Colon (tissue), 2 donors: Measurements from ENCODE around the gene CNTFR.

Source experiments
- FAIRE-seq: peaks from 2 replicates; lab custom pipeline; 2012; peaks lifted over from hg19 to GRCh38; lab: Jason Lieb, UNC
- donor health status: control.
- donor health status: control.

The CNTFR gene

DNA sequence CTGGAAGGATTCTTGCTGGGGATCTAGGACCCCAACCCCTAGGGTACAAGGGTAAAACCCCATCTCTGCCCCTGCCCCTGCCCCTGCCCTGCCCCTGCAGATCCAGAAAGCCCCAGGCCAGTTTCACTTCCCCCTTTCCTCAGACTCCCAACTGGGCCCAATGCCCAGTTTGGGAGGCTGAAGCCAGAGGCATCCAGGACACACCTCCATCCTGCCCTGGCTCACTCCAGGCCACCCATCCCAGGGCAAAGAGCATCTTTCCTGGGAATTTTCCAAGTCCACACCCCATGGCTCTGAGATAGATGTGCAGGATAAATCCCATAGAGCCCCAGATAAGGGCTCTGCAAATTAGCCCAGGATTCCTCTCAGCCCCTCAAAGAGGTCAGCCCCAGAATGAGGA lies 17.4 kb downstream of the CNTFR start:
- FAIRE-seq, result no peak

- FAIRE-seq, result no peak
Measured at GRCh38 chr9:34571481-34571810, 18.1 kb downstream of the CNTFR start.

GRCh38 chr9:34570809-34571480 lies 18.6 kb downstream of the CNTFR start:
- no peak for FAIRE-seq

- no peak for FAIRE-seq
Measured at GRCh38 chr9:34570376-34570775, 19.1 kb downstream of the CNTFR start.

DNA sequence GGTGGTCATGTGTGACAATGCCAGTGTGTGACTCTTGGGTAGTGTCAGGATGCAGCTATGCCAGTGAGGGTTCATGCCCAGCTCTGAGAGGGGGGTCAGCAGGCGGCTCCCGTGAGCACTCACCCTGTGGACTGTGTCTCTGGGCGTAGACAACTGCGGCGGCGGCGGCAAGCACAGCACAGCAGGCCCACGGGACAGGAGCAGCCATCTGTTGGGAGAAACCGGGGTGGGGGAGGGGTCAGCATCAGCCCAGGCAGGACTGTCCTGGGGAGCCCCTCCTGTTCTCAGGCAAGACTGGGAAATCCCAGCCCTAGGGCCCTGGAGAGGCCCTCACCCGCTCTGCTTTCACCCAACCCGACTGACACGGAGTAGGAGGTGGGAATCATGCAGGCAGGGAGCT lies 20.8 kb downstream of the CNTFR start:
- FAIRE-seq, result no peak

- no peak for FAIRE-seq
Measured at GRCh38 chr9:34568133-34568532, 21.4 kb downstream of the CNTFR start.

GRCh38 chr9:34566972-34567371 lies 22.6 kb downstream of the CNTFR start:
- FAIRE-seq, result no peak

DNA sequence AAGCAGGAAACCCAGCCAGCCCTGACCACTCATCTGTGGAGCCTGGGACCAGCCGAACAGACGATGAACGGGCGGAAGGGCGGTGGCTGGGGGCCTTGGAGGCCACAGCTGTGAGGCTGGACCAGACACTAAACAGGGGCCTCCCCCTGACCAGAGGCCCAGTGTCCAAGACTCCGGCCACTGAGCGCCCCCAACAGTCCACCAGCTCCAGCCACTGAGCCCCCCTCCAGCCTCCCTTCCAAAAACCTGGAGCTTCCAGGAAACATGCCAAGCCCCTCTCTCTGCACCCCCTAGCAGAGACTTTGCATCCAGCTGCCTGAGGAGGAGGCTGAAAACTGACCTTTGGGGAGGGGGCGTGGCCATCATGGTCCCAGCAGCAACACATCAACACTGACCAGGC lies 23.2 kb downstream of the CNTFR start:
- FAIRE-seq, result no peak

GRCh38 chr9:34565856-34566255 lies 23.7 kb downstream of the CNTFR start:
- no peak for FAIRE-seq

GRCh38 chr9:34564617-34565016 lies 24.9 kb downstream of the CNTFR start:
- no peak for FAIRE-seq

DNA sequence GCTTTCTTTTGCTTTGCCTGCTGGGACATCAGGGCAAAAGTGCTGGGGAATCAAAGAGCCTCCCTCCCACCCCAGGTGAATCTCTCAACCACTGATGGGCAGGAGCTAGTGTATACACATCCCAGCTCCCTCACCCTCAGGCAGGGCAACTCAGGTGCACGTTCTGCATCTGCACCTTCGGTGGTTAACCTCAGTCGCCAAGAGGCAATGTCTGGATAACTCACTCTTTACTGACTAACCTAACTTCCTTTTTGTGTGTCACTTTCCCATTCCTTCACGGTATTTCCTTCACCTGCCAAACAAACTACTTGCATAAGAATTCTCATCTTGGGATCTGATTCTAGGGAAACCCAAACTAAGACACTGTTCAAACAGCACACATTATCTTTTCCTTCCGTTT lies 26.3 kb downstream of the CNTFR start:
- FAIRE-seq, result no peak

- no peak for FAIRE-seq
Measured at GRCh38 chr9:34562135-34562745, 27.3 kb downstream of the CNTFR start.

DNA sequence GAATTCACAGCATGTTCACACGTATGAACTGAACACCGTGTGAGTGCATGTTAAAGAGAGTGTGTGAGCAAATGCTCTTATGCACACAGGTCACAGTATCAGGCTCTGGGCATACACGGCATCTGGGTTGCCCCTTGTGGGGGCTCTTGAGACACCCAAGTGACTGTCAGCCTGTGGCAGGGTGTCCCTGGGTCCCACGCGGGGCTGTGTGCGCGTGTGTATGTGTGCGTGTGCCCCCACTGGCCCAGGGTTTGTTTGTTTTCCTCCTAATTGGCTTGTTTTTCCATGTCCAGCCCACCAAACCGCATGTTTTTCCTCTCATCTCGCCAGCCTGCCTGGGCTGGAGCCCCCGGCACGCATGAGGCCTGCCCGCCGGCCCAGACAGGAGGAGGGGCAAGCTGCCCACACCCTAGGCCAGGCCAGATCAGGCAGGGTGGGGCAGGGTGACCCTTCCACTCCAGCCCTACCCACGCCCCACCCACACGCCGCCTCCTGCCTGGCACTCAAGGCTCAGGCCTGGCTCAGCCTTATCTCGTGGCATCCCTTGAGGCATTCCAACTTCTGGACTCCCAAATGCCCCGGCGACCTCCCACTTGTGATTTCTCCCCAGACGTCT lies 28.8 kb downstream of the CNTFR start:
- FAIRE-seq, result no peak

- FAIRE-seq, result no peak
Measured at GRCh38 chr9:34559624-34560455, 29.7 kb downstream of the CNTFR start.

DNA sequence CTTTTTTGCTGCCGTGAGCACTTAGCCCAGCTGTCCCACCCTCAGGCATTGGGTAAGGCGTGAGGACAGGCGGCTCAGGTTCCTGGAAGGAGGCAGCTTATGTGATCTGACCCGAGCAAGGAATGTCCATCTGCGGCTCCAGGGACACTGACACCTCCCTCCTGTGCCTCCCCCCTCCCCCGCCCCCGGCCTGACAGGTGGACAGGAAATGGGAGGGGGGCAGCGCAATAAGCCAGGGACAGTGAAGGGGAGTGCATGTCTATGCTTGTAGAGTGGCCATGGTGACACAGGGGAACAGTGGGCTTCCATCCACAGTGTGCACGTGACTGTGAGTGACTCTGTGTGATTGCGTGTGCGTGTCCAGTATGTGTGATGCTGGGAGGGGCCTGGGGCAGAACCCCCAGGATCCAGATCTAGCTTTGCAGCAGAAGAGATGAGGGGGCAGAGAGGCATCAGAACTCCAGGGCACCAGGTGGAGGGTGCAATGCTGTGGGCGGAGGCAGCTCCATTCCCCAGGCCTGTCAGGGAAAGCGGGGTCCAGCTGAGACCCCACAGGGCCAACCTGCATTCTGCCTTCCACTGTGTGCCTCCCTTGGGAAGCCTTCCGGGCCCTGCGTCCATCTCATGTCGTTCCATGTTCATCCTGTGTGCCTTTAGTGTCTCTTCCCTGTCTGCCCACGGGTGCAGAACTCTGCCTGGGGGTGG lies 30.5 kb downstream of the CNTFR start:
- FAIRE-seq, result no peak

- FAIRE-seq, result no peak
Measured at GRCh38 chr9:34558364-34558763, 31.2 kb downstream of the CNTFR start.

GRCh38 chr9:34557426-34558321 lies 31.9 kb downstream of the CNTFR start:
- no peak for FAIRE-seq

- FAIRE-seq, result no peak
Measured at GRCh38 chr9:34556949-34557348, 32.6 kb downstream of the CNTFR start.

- FAIRE-seq, result no peak
Measured at GRCh38 chr9:34555936-34556525, 33.5 kb downstream of the CNTFR start.

DNA sequence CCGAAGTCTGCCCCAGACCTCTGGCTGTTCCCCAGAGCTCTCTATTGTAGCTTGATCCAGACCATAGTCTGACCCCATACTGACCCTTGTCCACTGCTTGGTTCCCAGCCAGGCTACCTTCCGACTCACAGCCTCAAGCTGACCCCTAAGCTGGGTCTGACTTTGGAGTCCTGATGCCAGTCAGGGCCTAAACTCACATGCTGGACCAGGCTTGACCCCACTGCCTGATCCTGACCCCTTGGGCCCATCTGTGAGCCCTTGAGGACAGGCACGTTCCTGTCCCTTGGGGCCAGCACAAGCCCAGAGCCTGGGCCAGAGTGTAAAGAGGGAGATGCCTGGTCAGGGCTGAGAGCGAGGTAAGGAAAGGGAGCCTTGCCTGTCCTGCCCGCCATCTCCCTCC lies 34.0 kb downstream of the CNTFR start:
- no peak for FAIRE-seq

DNA sequence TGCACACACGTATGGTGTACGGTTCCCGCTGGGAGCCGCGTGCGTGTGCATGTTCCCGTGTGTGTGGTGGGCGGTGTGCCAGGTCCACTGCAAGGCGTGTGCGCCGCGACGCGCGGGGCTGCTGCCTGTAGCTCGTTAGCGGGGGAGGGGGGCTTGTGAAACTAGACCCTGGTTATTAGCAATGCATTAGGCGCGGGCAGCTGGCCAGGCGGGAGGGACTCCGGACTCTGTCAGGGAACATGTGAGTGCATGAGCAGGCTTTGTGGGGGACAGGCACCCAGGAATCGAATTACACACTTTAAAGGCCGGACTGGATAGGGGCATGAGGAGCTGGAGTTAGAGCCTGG lies 34.5 kb downstream of the CNTFR start:
- FAIRE-seq, result no peak
